ENCODE data around the gene TFF2.

The TFF2 gene

DNA sequence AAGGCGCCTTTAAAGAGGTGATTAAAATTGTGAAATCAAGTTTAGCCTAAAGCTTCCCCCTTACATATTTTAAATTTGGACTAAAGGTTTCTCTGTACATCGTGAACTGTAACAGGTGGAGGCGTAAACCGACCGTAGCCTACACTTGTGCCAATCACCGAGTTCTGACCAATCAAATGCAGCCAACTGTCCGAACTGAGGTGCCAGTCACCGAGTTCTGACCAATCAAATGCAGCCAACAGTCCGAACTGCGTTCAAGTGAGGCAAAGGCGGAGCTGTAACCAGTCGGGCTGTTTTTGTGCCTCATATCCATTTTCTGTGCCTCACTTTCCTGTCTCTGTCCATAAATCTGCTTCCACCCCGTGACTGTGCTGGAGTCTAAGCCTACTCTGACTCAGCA is 8.1 kb upstream of the TFF2 start (continued):
- TF ChIP-seq ISL1 (CRISPR knock-in tag; IDR thresholded peaks at IDR 0.05) = no peak
- TF ChIP-seq TCF4 (CRISPR knock-in tag; IDR thresholded peaks at IDR 0.05; ENCODE audit: borderline replicate concordance) = no peak
- TF ChIP-seq ZFP30 (CRISPR knock-in tag; IDR thresholded peaks at IDR 0.05) = no peak
- TF ChIP-seq, protein P1, sequence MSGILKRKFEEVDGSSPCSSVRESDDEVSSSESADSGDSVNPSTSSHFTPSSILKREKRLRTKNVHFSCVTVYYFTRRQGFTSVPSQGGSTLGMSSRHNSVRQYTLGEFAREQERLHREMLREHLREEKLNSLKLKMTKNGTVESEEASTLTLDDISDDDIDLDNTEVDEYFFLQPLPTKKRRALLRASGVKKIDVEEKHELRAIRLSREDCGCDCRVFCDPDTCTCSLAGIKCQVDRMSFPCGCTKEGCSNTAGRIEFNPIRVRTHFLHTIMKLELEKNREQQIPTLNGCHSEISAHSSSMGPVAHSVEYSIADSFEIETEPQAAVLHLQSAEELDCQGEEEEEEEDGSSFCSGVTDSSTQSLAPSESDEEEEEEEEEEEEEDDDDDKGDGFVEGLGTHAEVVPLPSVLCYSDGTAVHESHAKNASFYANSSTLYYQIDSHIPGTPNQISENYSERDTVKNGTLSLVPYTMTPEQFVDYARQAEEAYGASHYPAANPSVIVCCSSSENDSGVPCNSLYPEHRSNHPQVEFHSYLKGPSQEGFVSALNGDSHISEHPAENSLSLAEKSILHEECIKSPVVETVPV (CRISPR knock-in tag; IDR thresholded peaks at IDR 0.05) = no peak
- TF ChIP-seq BACH2 (CRISPR knock-in tag; IDR thresholded peaks at IDR 0.05; ENCODE audit: borderline replicate concordance) = no peak

- ATAC-seq = no peak
Measured at GRCh38 chr21:42358261-42358660, 7.5 kb upstream of the TFF2 start.

DNA sequence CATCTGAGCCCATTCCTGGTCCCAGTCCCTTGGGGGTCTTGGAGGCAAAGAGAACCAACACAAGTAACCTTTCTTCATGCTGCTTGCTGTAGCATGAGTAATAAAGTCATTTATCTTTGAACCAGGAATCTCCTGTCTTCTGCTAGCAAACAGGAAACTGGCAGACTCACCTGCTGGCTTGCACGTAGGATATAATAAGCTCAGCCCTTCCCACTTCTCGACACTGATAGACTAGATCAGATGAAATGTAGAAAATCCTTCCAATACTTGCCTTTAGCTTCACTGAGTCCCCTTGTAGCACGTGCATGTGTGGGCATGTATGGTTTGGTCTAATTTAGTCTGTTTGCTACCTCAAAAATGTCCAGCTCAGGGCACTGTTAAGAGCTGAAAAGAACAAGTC is 6.5 kb upstream of the TFF2 start:
- TF ChIP-seq ISL1 (CRISPR knock-in tag; IDR thresholded peaks at IDR 0.05) (no peak), SNAI2 (CRISPR knock-in tag; IDR thresholded peaks at IDR 0.05) (no peak), RARB (CRISPR knock-in tag; IDR thresholded peaks at IDR 0.05) (no peak), ARNTL (CRISPR knock-in tag; IDR thresholded peaks at IDR 0.05; ENCODE audit: borderline replicate concordance, low read depth) (no peak), TCF4 (CRISPR knock-in tag; IDR thresholded peaks at IDR 0.05; ENCODE audit: borderline replicate concordance) (no peak), ZC3H10 (CRISPR knock-in tag; IDR thresholded peaks at IDR 0.05) (no peak), ZNF8 (CRISPR knock-in tag; IDR thresholded peaks at IDR 0.05) (no peak), ZNF565 (CRISPR knock-in tag; conservative IDR thresholded peaks at IDR 0.05; ENCODE audit: low read depth) (no peak), GLIS3 (CRISPR knock-in tag; IDR thresholded peaks at IDR 0.05) (no peak), ZFP30 (CRISPR knock-in tag; IDR thresholded peaks at IDR 0.05) (no peak), POU6F1 (CRISPR knock-in tag; IDR thresholded peaks at IDR 0.05; ENCODE audit: borderline replicate concordance, low read depth) (no peak)

More at GRCh38 chr21:42358261-42358660, 7.5 kb upstream of the TFF2 start:
- TF ChIP-seq, protein P1 (CRISPR knock-in tag; IDR thresholded peaks at IDR 0.05) = no peak
- TF ChIP-seq SNAI2 (CRISPR knock-in tag; IDR thresholded peaks at IDR 0.05) (no peak), ZNF8 (CRISPR knock-in tag; IDR thresholded peaks at IDR 0.05) (no peak), PPARA (CRISPR knock-in tag; IDR thresholded peaks at IDR 0.05; ENCODE audit: borderline replicate concordance) (no peak), OSR1 (CRISPR knock-in tag; IDR thresholded peaks at IDR 0.05) (no peak), ARNTL (CRISPR knock-in tag; IDR thresholded peaks at IDR 0.05; ENCODE audit: borderline replicate concordance, low read depth) (no peak), ISL1 (CRISPR knock-in tag; IDR thresholded peaks at IDR 0.05) (no peak), ZFP30 (CRISPR knock-in tag; IDR thresholded peaks at IDR 0.05) (no peak), ZFP3 (CRISPR knock-in tag; IDR thresholded peaks at IDR 0.05) (no peak), TOX (CRISPR knock-in tag; IDR thresholded peaks at IDR 0.05; ENCODE audit: borderline replicate concordance) (no peak), ZNF70 (CRISPR knock-in tag; IDR thresholded peaks at IDR 0.05) (no peak), GLIS3 (CRISPR knock-in tag; IDR thresholded peaks at IDR 0.05) (no peak), POU6F1 (CRISPR knock-in tag; IDR thresholded peaks at IDR 0.05; ENCODE audit: borderline replicate concordance, low read depth) (no peak)
- TF ChIP-seq, protein P2, sequence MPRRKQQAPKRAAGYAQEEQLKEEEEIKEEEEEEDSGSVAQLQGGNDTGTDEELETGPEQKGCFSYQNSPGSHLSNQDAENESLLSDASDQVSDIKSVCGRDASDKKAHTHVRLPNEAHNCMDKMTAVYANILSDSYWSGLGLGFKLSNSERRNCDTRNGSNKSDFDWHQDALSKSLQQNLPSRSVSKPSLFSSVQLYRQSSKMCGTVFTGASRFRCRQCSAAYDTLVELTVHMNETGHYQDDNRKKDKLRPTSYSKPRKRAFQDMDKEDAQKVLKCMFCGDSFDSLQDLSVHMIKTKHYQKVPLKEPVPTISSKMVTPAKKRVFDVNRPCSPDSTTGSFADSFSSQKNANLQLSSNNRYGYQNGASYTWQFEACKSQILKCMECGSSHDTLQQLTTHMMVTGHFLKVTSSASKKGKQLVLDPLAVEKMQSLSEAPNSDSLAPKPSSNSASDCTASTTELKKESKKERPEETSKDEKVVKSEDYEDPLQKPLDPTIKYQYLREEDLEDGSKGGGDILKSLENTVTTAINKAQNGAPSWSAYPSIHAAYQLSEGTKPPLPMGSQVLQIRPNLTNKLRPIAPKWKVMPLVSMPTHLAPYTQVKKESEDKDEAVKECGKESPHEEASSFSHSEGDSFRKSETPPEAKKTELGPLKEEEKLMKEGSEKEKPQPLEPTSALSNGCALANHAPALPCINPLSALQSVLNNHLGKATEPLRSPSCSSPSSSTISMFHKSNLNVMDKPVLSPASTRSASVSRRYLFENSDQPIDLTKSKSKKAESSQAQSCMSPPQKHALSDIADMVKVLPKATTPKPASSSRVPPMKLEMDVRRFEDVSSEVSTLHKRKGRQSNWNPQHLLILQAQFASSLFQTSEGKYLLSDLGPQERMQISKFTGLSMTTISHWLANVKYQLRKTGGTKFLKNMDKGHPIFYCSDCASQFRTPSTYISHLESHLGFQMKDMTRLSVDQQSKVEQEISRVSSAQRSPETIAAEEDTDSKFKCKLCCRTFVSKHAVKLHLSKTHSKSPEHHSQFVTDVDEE (CRISPR knock-in tag; IDR thresholded peaks at IDR 0.05) = no peak

More for the DNA sequence above, 6.5 kb upstream of the TFF2 start:
- ATAC-seq = no peak

All from SK-N-SH treated with all-trans-retinoic acid at 6 μM for 48 hours (cell line).